Body of pancreas (tissue), 4 donors: ENCODE data around the gene GRIK3.

Experiments
- CTCF ChIP-seq, 7 experiments: fragments of 450-650 bp in 4 of 7; fragments of 200-600 bp in 3 of 7; sonication (generic) in 3 of 7; IDR thresholded peaks; one replicate each; pipeline ENCODE4 v1.5.1; 2016 to 2019; ENCODE audit warnings: antibody characterized with exemption in 7 of 7
- POLR2A ChIP-seq, 3 donors: fragments of 450-650 bp; IDR thresholded peaks; one replicate each; pipeline ENCODE4 v1.6.1; 2016; ENCODE audit warnings: antibody characterized with exemption in 3 of 3, mild to moderate bottlenecking in 2 of 3

- no peak for TF ChIP-seq CTCF (IDR thresholded peaks at IDR 0.05)
- no peak for TF ChIP-seq POLR2A (IDR thresholded peaks at IDR 0.05)
Measured at GRCh38 chr1:36753451-36753850, 280.9 kb downstream of the GRIK3 start.
